ENCODE measurements around the gene PRKAG2.
"Not testable (repeated sequence)": the region's sequence is repeated elsewhere in the genome, so short reads cannot be mapped to it uniquely, and the experiment has no call there.

Gene PRKAG2

GRCh38 chr7:151849008-151849878 is 27.7 kb downstream of the PRKAG2 start:
- no peak for DNase-seq

DNA sequence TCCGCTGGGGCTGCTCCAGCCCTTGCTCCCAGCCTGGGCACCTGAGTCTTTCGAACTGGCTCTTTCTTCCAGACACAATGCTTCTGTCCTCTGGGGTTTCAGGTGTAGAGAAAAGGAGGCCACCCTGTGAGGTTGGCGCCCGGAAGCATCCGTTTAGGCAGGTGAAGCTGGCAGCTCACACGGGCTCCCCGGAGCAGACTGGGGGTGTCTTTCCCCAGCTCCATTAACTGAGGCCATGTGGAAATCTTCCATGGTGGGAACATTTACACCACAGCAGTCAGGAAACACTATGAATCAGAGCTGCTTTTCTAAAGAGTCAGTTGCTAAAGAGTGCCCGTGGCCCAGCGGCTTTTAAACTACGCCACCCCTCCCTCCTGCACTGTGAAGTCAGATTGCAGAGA is 29.2 kb downstream of the PRKAG2 start:
- no peak for DNase-seq

GRCh38 chr7:151847136-151847535 is 29.8 kb downstream of the PRKAG2 start:
- no peak for DNase-seq

GRCh38 chr7:151845412-151846205 is 31.3 kb downstream of the PRKAG2 start:
- no peak for DNase-seq

- DNase-seq, result no peak
Observed at GRCh38 chr7:151844825-151845200, 32.1 kb downstream of the PRKAG2 start.

DNA sequence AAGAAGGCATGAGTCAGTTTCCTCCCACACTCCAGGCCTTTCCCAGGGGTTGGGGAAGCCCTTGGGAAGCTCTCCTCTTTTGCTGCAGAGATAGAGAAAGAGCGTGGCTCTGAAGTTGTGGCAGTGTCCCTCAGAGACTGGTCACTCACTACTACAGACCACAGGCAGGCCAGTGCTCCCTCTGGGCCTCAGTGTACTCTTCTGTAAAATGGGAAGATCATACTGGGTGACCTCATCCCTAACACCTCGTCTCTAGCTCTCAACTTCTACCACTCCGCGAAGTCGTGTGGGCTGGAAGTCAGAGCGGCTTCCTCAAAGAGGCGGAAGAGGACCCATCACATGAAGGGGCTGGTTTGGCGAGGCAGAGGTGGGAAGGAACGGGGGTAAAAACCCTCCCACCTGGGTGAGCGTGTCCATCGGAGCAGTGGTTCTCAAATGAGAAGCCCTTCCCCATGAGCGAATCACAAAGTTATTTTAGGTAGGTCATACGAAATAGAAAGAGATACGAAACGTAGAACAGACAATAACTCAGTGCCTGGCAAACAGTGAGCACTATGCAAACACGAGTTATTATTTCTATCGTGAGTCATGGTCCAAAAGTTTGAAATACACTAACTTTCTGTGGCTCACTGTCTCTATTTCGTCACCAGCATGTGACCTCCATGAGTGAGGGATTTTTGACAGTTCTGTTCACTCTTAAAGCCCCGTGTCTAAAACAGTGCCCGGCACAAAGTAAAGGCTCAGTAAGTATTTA is 32.7 kb downstream of the PRKAG2 start:
- no peak for DNase-seq

- DNase-seq, result no peak
Observed at GRCh38 chr7:151843181-151843580, 33.7 kb downstream of the PRKAG2 start.

DNA sequence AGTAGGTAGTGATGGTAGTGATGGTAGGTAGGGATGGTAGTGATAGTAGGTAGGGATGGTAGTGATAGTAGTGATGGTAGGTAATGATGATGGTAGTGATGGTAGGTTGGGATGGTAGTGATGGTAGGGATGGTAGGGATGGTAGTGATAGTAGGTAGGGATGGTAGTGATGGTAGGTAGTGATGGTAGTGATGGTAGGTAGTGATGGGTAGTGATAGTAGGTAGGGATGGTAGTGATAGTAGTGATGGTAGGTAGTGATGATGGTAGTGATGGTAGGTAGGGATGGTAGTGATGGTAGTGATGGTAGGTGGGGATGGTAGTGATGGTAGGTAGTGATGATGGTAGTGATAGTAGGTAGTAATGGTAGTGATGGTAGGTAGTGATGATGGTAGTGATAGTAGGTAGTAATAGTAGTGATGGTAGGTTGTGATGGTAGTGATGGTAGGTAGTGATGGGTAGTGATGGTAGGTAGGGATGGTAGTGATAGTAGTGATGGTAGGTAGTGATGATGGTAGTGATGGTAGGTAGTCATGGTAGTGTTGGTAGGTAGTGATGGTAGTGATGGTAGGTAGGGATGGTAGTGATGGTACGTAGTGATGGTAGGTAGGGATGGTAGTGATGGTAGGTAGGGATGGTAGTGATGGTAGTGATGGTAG is 35.4 kb downstream of the PRKAG2 start:
- not testable (repeated sequence) for DNase-seq

- DNase-seq, result no peak
Observed at GRCh38 chr7:151840088-151840910, 36.6 kb downstream of the PRKAG2 start.

GRCh38 chr7:151839451-151839921 is 37.4 kb downstream of the PRKAG2 start:
- DNase-seq, result no peak

GRCh38 chr7:151838861-151839381 is 38.0 kb downstream of the PRKAG2 start:
- no peak for DNase-seq

- DNase-seq, result no peak
Observed at GRCh38 chr7:151838072-151838471, 38.8 kb downstream of the PRKAG2 start.

DNA sequence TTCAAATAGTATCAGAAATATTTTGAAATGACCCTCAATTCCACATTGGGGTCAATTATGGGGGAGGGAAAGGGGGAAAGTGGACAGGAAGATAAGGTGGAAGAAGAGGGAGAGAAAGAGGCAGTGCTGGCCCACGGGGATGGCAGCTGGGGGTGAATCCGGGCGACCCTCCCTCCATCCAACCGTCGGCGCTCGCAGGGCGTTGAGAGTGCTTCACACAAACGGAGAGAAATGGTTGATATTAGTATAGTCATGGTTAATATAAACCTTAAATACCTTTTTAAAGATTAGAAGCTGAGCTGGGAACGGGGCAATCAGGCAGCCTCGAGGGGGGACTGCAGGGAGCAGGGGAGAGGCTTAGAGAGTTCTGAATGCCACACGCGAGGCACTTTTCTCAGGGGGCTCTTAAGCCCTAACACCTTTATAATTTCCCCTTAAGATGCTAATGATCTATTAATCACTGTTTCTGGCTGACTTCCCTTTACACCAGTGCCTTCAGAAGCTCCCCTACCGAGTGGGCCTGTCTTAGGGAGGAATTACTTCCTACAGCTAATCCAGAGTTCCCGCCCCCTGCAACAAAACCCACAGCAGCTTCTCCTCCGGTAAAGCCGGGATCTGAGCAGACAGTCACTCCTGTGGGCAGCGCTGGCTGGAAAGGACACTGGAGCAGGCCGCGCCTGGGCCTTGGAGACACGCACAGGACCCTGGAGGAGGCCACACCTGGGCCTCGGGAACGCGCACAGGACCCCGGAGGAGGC is 39.5 kb downstream of the PRKAG2 start:
- peak; percentile 44 for DNase-seq

- no peak for DNase-seq
Observed at GRCh38 chr7:151836927-151837205, 40.0 kb downstream of the PRKAG2 start.

- no peak for DNase-seq
Observed at GRCh38 chr7:151836191-151836926, 40.6 kb downstream of the PRKAG2 start.

- DNase-seq, result no peak
Observed at GRCh38 chr7:151835636-151836035, 41.3 kb downstream of the PRKAG2 start.

DNA sequence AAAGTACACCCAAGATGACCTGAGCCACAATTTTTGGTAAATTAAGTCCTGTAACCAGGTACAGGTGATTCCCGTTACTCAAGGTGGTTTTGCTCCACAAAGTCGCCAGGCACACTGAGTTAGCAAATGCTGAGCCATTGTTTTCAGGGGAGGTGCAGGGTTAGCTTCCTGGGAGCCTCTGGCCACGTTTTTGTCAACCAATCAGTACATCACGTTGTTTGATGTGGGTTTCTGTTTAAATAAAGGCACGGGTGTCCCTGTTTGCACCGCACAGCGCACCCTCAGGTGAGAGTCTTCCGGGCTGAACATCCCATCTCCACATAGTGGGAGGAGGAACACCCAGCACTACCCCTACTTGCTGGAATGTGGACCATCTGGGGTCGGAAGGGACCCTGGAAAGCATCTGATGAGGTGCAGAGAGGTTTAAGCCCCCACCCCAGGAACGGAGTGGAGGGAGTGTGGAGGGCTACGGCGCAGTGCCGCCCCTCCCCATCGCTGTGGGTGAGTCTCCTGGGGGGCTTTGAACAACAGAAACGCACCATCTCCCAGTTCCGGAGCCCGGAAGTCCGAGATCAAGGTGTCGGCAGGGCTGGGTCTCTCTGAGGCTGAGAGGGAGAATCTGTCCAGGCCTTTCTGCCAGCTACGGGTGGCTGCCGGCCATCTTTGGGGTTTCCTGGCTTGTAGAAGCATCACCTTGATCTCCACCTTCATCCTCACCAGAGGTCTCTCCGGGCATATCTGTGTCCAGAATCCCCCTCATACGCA is 42.5 kb downstream of the PRKAG2 start:
- DNase-seq, result no peak

DNA sequence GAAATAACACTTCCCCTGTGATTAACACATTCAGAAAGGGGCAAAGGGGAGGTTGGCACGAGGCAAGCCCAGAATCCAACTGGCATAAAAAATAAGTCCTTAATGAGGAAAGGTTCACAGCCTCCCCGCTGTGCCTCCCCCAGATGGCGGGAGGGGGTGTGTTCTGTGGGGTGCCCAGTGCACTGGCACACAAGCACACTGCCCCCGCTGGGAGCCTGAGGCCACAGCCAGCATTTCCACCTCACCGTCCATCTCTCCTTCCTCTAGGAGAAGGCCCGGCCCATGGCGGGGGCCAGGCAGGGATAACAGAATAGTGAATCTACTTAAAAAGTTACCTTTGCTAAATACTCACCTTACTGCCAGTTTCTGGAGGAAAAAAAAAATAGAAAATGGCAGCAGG is 43.2 kb downstream of the PRKAG2 start:
- no peak for DNase-seq

DNA sequence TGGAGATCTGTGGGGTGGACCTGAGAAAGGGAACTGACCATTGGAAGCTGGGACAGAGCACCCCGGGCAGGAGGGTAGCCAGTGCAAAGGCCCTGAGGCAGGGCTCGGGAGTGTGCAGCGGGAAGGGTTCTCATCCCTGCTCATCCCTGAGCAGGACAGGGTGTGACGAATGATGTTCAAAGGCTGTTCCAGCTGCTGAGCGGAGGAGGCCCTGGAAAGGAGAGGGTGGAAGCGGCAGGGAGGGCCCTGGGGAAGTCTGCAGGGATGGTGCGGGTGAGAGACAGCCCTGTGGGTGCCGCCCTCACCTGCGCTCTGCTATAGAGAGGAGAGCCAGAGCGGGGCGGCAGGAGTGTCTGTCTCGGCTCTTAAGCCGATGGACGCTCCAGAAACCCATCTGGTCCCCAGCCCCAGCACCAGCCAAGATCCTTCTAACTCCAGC is 43.7 kb downstream of the PRKAG2 start:
- no peak for DNase-seq
